HCT116 (cell line): ENCODE measurements around the gene RAB40C. TPM values are rescaled to one million over a fixed set of nuclear protein-coding genes. Genes with fewer than 3 reads are reported as not detected.

ENCODE experiments used
- ATAC-seq: fragments of 200-7000 bp; cut with Tn5 transposase; 2 replicates; pipeline ENCODE4 v1.9.1; 2020; ENCODE audit warnings: mild to moderate bottlenecking, moderate library complexity
- BruUV-seq: library from RNA; stranded (reverse); fragments of 400-500 nt; replicated peaks from 2 replicates; lab custom pipeline; 2021; lab: Mats Ljungman, UMichigan
- CTCF ChIA-PET: fragments of 300-600 bp; sonication (Branson Sonifier 250); formaldehyde crosslinking; loops from one replicate; lab custom pipeline; 2021; ENCODE audit warnings: antibody characterized with exemption; lab: Charles Lee
- POLR2A ChIA-PET: fragments of 300-600, 350-600 bp; sonication (Branson Sonifier 250); formaldehyde crosslinking; loops from one replicate; lab custom pipeline; 2021; ENCODE audit warnings: antibody characterized with exemption; lab: Charles Lee
- RAD21 ChIA-PET, 2 experiments: fragments of 300-600 bp; sonication (Branson Sonifier 250); formaldehyde crosslinking; loops; one replicate each; lab custom pipeline; 2023; ENCODE audit warnings: low total read pairs in 2 of 2; ENCODE audit not compliant: uncharacterized antibody in 2 of 2, unreplicated experiment in 2 of 2, low non-redundant PET in 1 of 2; lab: Charles Lee
- DNase-seq: peaks from one replicate; pipeline ENCODE4 v3.0.0-alpha.2; 2010; ENCODE audit warnings: low read depth, low spot score
- H2AFZ ChIP-seq: fragments of 200-600 bp; shearing (Covaris generic), sonication (generic); 2 replicates; pipeline ENCODE4 v1.6.1; 2017; ENCODE audit warnings: low read depth, mixed run types, mixed read lengths, antibody characterized with exemption, low read length; ENCODE audit not compliant: poor library complexity, severe bottlenecking
- H3K27ac ChIP-seq: 2 replicates; pipeline ENCODE4 v1.5.1; 2012; ENCODE audit warnings: low read depth, low read length
- H3K27me3 ChIP-seq: fragments of 200-600 bp; sonication (generic); 2 replicates; pipeline ENCODE4 v1.6.1; 2016; ENCODE audit warnings: mixed run types, low read length, mixed read lengths; ENCODE audit not compliant: insufficient read depth
- H3K36me3 ChIP-seq, 2 experiments: fragments of 200-500 bp in 1 of 2; fragments of 200-600 bp in 1 of 2; sonication (Bioruptor generic) in 1 of 2; sonication (generic) in 1 of 2; 2 replicates each; pipeline versions ENCODE4 v1.5.1 to v1.6.1; 2014 to 2016; ENCODE audit warnings: low read length in 2 of 2, inconsistent platforms in 1 of 2, mixed read lengths in 1 of 2, mixed run types in 1 of 2; ENCODE audit not compliant: insufficient read depth in 2 of 2, control insufficient read depth in 1 of 2
- H3K4me1 ChIP-seq, 2 experiments: fragments of 200-600 bp in 1 of 2; sonication (generic) in 1 of 2; 2 replicates each; pipeline versions ENCODE4 v1.5.1 to v1.6.1; 2012 to 2017; ENCODE audit warnings: low read length in 2 of 2, inconsistent platforms in 1 of 2, mild to moderate bottlenecking in 1 of 2, mixed read lengths in 1 of 2, mixed run types in 1 of 2, moderate library complexity in 1 of 2; ENCODE audit not compliant: insufficient read depth in 2 of 2, control insufficient read depth in 1 of 2
- H3K4me2 ChIP-seq: fragments of 200-600 bp; sonication (generic); 2 replicates; pipeline ENCODE4 v1.6.1; 2017; ENCODE audit warnings: mixed run types, low read length, mixed read lengths
- H3K4me3 ChIP-seq, 2 experiments: fragments of 200-600 bp in 1 of 2; sonication (generic) in 1 of 2; replicated peaks in 1 of 2; 2 replicates each; pipeline ENCODE4 v1.5.1; 2011 to 2016; ENCODE audit warnings: low read length in 2 of 2, control low read depth in 1 of 2, low read depth in 1 of 2, mild to moderate bottlenecking in 1 of 2, mixed read lengths in 1 of 2, mixed run types in 1 of 2
- H3K79me2 ChIP-seq: fragments of 200-600 bp; sonication (generic); 2 replicates; pipeline ENCODE4 v1.6.1; 2017; ENCODE audit warnings: mild to moderate bottlenecking, mixed run types, low read length, moderate library complexity, mixed read lengths; ENCODE audit not compliant: insufficient read depth
- H3K9ac ChIP-seq: fragments of 200-600 bp; sonication (generic); 2 replicates; pipeline ENCODE4 v1.6.1; 2016; ENCODE audit warnings: low read length, mixed read lengths
- H3K9me2 ChIP-seq: fragments of 200-600 bp; sonication (generic), shearing (Covaris generic); 2 replicates; pipeline ENCODE4 v1.6.1; 2017; ENCODE audit warnings: mixed run types, mild to moderate bottlenecking, moderate library complexity; ENCODE audit not compliant: insufficient read depth
- H3K9me3 ChIP-seq, 2 experiments: fragments of 200-500 bp in 1 of 2; fragments of 200-600 bp in 1 of 2; sonication (Bioruptor generic) in 1 of 2; sonication (generic) in 1 of 2; 2 replicates each; pipeline ENCODE4 v1.6.1; 2014 to 2017; ENCODE audit warnings: low read length in 2 of 2, mixed read lengths in 2 of 2, inconsistent platforms in 1 of 2, low read depth in 1 of 2, mild to moderate bottlenecking in 1 of 2, mixed run types in 1 of 2, moderate library complexity in 1 of 2; ENCODE audit not compliant: control insufficient read depth in 1 of 2, insufficient read depth in 1 of 2
- H4K20me1 ChIP-seq: fragments of 200-600 bp; sonication (generic), shearing (Covaris generic); 2 replicates; pipeline ENCODE4 v1.6.1; 2017; ENCODE audit warnings: mixed run types, mild to moderate bottlenecking, moderate library complexity; ENCODE audit not compliant: insufficient read depth
- CEBPB ChIP-seq: IDR thresholded peaks from 2 replicates; pipeline ENCODE4 v1.6.1; 2012; ENCODE audit warnings: low read depth
- SIN3A ChIP-seq: IDR thresholded peaks from 2 replicates; pipeline ENCODE4 v1.6.1; 2012; ENCODE audit warnings: low read depth
- SP1 ChIP-seq: IDR thresholded peaks from 2 replicates; pipeline ENCODE4 v1.6.1; 2012; ENCODE audit warnings: low read depth
- SRF ChIP-seq: IDR thresholded peaks from 2 replicates; pipeline ENCODE4 v1.6.1; 2012; ENCODE audit warnings: low read depth
- ZNF274 ChIP-seq: fragments of 200-500 bp; sonication (Bioruptor generic); IDR thresholded peaks from 2 replicates; pipeline ENCODE4 v1.6.1; 2014; ENCODE audit warnings: mild to moderate bottlenecking, low read depth, low read length, inconsistent platforms
- intact Hi-C: fragments of 100-400 bp; cut with micrococcal nuclease; formaldehyde crosslinking; loops from 2 replicates; pipeline ENCODE4 v1.10.0; 2022
- total RNA-seq: library from RNA; stranded (reverse); gene quantifications from one replicate; pipeline ENCODE4 v1.2.1, GENCODE V29; 2021; ENCODE audit not compliant: unreplicated experiment
- TF ChIP-seq, protein P1 (sequence below), 3 experiments: fragments of 200-600 bp in 1 of 3; sonication (generic) in 1 of 3; IDR thresholded peaks in 2 of 3; conservative IDR thresholded peaks in 1 of 3; 2 replicates each; pipeline ENCODE4 v1.5.1; 2012 to 2017; ENCODE audit warnings: low read depth in 2 of 3, low read length in 2 of 3, antibody characterized with exemption in 1 of 3, borderline replicate concordance in 1 of 3, control low read depth in 1 of 3, mild to moderate bottlenecking in 1 of 3, mixed read lengths in 1 of 3, mixed run types in 1 of 3, moderate library complexity in 1 of 3; ENCODE audit not compliant: insufficient read depth in 1 of 3
- TF ChIP-seq, protein P2 (sequence below): IDR thresholded peaks from 2 replicates; pipeline ENCODE4 v1.6.1; 2012

The RAB40C gene
- total RNA-seq, 1 experiment from 2014 or later, result 14.1 TPM

GRCh38 chr16:677316-678190 is 87.7 kb downstream of the RAB40C start:
- no peaks in the 10 kb centered on the region for H3K9me2 ChIP-seq
- TF ChIP-seq, protein P1, sequence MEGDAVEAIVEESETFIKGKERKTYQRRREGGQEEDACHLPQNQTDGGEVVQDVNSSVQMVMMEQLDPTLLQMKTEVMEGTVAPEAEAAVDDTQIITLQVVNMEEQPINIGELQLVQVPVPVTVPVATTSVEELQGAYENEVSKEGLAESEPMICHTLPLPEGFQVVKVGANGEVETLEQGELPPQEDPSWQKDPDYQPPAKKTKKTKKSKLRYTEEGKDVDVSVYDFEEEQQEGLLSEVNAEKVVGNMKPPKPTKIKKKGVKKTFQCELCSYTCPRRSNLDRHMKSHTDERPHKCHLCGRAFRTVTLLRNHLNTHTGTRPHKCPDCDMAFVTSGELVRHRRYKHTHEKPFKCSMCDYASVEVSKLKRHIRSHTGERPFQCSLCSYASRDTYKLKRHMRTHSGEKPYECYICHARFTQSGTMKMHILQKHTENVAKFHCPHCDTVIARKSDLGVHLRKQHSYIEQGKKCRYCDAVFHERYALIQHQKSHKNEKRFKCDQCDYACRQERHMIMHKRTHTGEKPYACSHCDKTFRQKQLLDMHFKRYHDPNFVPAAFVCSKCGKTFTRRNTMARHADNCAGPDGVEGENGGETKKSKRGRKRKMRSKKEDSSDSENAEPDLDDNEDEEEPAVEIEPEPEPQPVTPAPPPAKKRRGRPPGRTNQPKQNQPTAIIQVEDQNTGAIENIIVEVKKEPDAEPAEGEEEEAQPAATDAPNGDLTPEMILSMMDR (IDR thresholded peaks at IDR 0.05 in 2 of 3, conservative IDR thresholded peaks at IDR 0.05 in 1 of 3; ENCODE audit: borderline replicate concordance in 1 of 3, insufficient read depth in 1 of 3, low read depth in 2 of 3, low read length in 2 of 3), result no peak
- TF ChIP-seq, all 23 proteins: peak for 0
- ATAC-seq (no peak), DNase-seq (no peak)
- intact Hi-C loops, result no loop called here
- ChIA-PET RAD21 (no interaction called here), CTCF (no interaction called here), POLR2A (no interaction called here)
- peaks cover 21% of the 10 kb centered on the region for H3K79me2 ChIP-seq
- no peak overlapping the region for H3K27ac ChIP-seq
- H3K4me1 ChIP-seq, result peaks cover 5 to 27% of the 10 kb centered on the region in 2 experiments; a peak in 3 of 4 replicates
- no peak overlapping the region for H3K9ac ChIP-seq
- H3K4me3 ChIP-seq, result no peak overlapping the region
- H3K9me3 ChIP-seq, result no peaks in the 10 kb centered on the region
- H3K36me3 ChIP-seq, result peaks cover 0 to 19% of the 10 kb centered on the region in 2 experiments; a peak in 2 of 4 replicates
- BruUV-seq, result no TSS peak
- H3K4me2 ChIP-seq, result no peak overlapping the region
- H3K27me3 ChIP-seq, result no peaks in the 10 kb centered on the region
- no peaks in the 10 kb centered on the region for H4K20me1 ChIP-seq
- no peak overlapping the region for H2AFZ ChIP-seq

GRCh38 chr16:678209-678857 is 88.5 kb downstream of the RAB40C start:
- ATAC-seq (no peak), DNase-seq (no peak)
- H3K79me2 ChIP-seq, result peaks cover 29% of the 10 kb centered on the region
- no peak overlapping the region for H3K4me3 ChIP-seq
- H3K36me3 ChIP-seq, result peaks cover 0 to 24% of the 10 kb centered on the region in 2 experiments; a peak in 2 of 4 replicates
- ChIA-PET RAD21 (no interaction called here), CTCF (interaction anchor here (1.0 kb wide), 1 partner anchor 30 kb away, joined by 5 read pairs; the partner anchor contains the start of gene WDR90), POLR2A (interaction anchor here (0.6 kb wide), 1 partner anchor 143 kb away, joined by 4 read pairs; no protein-coding TSS in a partner anchor)
- H2AFZ ChIP-seq, result no peak overlapping the region
- H3K9ac ChIP-seq, result no peak overlapping the region
- intact Hi-C loops, result no loop called here
- H3K4me1 ChIP-seq, result peaks cover 11 to 35% of the 10 kb centered on the region in 2 experiments
- BruUV-seq, result no TSS peak
- peak overlapping the region; percentile 75; the same call in 1 of the 2 replicates for H3K27ac ChIP-seq
- no peaks in the 10 kb centered on the region for H4K20me1 ChIP-seq
- no peaks in the 10 kb centered on the region for H3K9me2 ChIP-seq
- TF ChIP-seq, protein P2, sequence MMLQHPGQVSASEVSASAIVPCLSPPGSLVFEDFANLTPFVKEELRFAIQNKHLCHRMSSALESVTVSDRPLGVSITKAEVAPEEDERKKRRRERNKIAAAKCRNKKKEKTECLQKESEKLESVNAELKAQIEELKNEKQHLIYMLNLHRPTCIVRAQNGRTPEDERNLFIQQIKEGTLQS, result no peak
- TF ChIP-seq SRF (no peak), SP1 (no peak), ZNF274 (no peak), CEBPB (no peak), SIN3A (no peak)
- H3K4me2 ChIP-seq, result no peak overlapping the region
- no peaks in the 10 kb centered on the region for H3K27me3 ChIP-seq
- H3K9me3 ChIP-seq, result no peaks in the 10 kb centered on the region
